HG03175 (cell line): Measurements from ENCODE around the gene LRRC45.

ENCODE experiments used
- ATAC-seq: cut with Tn5 transposase; IDR thresholded peaks from one replicate; pipeline ENCODE4 v1.9.1; 2021; ENCODE audit warnings: mild to moderate bottlenecking, moderate library complexity; ENCODE audit not compliant: unreplicated experiment

The LRRC45 gene

GRCh38 chr17:82080048-82080788 is 57.1 kb downstream of the LRRC45 start:
- ATAC-seq: no peak
